ENCODE measurements around the gene RANBP3L. TPM values are rescaled to one million over a fixed set of nuclear protein-coding genes. Genes with fewer than 3 reads are reported as not detected.
A peak's percentile ranks its signal among the peaks of the same experiment; 100 is the strongest.
"Not testable (repeated sequence)": the region's sequence is repeated elsewhere in the genome, so short reads cannot be mapped to it uniquely, and the experiment has no call there.

Gene RANBP3L, protein sequence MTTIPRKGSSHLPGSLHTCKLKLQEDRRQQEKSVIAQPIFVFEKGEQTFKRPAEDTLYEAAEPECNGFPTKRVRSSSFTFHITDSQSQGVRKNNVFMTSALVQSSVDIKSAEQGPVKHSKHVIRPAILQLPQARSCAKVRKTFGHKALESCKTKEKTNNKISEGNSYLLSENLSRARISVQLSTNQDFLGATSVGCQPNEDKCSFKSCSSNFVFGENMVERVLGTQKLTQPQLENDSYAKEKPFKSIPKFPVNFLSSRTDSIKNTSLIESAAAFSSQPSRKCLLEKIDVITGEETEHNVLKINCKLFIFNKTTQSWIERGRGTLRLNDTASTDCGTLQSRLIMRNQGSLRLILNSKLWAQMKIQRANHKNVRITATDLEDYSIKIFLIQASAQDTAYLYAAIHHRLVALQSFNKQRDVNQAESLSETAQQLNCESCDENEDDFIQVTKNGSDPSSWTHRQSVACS
- polyA plus RNA-seq (ENCODE audit: insufficient read depth in 1 of 5, insufficient read length in 5 of 5, low replicate concordance in 1 of 5) = 1 to 10 TPM in 4 of 5 donors, under 1 TPM in 1; 0.73 to 2.8 (median 1.7) TPM
- long read RNA-seq, donor 1 = 0 reads
- long read RNA-seq, donor 2 = 0 reads
- long read RNA-seq, donor 3 = 0 reads
- long read RNA-seq, donor 4 = 0 reads
- long read RNA-seq, donor 5, partial matches to known transcripts = 0 of 1 reads
- long read RNA-seq, donor 5, other reads (novel, unspliced or antisense) = 0 of 1 reads
- long read RNA-seq, donor 6 = 0 reads
- long read RNA-seq, donor 7 = 0 reads
- long read RNA-seq, donor 8 = 0 reads

DNA sequence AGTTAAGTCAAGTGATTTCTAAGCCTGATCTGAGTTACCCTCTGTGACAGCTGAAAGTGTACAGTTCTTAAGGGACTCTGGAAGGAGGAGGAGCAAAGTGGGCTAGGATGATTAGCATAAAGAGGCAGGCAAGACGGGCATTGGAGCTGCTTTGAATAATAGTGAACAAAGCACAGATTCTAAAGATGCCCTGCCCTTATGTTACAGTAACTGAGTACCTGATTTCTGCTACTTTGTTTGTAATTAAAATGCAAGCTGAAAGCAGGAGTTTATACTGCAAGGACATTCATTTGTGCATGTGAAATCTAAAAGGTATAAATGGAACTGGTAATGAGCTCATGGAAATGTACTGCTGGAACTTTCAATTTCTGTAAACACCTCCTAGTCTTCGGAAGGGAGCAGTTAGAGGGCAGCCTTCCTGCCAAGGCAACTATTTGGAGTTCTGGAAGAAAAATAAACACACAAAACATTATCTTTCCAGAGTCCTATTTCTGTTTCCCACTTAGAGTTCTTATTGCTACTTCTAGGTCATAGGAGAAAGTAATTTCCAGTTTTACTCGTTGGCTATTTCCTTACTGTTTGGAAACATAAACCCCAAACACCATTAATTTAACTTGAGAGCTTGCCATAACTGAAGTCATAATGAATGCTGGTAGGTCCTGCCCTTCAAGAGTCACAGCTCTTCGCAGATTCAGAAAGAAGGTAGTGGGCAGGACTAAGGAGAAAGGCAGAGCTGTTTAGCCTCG, at the start of gene RANBP3L:
TSS of gene RANBP3L (minus strand) at position 45 of the 746 bp plus-strand sequence. CDS start 486 bp downstream, outside the sequence.
- peak; percentile 62 to 70 for DNase-seq

DNA sequence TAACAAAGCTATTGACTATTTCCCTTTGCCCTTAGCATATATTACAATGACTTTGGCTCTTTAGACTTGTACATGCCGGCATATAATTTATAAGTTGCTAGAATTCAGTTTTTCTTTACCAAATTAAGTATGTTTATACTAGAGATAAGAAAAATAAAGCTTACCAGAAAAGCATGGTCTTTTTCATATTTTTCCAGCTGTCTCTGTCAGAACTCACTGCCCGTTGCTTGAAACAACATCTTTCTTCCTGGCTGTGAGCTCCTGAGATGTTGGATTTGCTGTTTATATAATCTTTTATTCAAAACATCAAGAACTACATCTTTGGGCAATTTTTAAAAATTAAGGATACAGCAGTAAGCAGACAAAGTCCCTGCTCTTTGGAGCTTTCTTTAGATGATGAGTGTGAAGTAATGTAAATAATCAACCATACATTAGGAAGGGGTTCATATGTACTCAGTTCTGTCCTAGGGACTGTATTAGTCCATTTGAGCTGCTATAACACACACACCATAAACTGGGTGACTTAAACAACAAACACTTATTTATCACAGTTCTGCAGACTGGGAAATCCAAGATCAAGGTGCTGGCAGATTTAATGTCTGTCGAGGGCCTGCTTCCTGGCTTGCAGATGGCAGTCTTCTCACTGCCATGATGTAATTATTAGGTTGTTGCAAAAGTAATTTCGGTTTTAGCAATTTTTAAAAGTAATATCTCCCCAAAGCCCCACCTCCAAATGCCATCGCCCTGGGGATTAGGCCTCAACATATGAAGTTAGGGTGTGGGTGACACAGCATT, 45.4 kb upstream of the RANBP3L start:
- peak in 1 of 2 donors; percentile 18 for DNase-seq

DNA sequence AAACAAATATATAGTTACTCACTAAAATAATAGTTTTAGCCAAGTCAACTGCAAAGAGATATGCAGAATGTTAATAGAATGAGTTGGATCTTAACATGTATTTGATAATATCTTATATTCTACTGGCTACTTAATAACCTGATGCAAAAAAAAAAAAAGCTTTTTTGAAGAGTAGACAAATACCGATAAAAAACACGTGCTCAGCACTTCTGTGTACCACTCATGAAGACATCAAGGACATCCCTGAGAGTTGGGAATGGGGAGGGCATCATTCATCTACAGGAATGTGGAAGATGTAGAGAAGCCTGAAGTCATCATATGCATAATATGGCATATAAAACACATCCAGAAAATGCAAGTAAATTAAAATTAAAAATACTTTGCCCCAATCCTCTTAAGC, 43.2 kb upstream of the RANBP3L start:
- DNase-seq = no peak

- not testable (repeated sequence) for DNase-seq
Measured at GRCh38 chr5:36341720-36342119, 40.0 kb upstream of the RANBP3L start.

GRCh38 chr5:36337597-36337996, 35.9 kb upstream of the RANBP3L start:
- no peak for DNase-seq

DNA sequence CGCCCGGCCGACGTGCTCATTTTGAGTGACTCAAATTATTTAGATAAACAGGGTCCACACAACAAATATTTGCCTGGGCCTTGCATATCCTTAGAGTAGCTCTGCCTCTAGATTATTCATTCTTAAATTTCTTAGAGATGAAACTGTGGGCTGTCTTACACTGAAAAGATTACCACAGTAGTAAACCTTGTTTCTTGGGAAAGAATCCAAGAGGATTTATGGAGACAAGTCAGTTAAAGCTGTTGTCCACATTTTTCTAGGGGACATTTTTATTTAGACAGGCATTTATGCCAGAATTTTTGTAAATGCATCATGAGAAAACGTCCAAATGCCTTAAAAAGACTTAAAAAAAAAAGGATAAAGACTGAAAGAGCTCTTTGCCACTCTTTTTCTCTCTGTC, 32.6 kb upstream of the RANBP3L start:
- no peak for DNase-seq

DNA sequence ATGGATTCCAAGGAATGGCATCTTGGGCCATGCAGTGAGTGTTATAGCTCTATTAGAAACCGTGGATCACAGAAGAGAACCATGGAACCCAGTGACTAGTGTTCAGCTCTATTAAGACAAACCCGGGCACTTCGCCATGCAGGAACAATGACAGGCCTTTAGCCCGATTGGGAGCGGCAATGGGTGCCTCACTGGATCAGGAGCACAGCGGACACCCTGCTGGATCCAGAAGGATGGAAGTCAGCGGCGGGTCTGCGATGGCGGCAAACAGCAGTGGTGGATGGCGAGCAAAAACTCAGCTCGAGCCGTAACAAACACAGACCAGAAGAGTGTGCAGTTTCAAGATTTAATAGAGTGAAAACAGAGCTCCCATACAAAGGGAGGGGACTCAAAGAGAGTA, 31.0 kb upstream of the RANBP3L start:
- not testable (repeated sequence) for DNase-seq

DNA sequence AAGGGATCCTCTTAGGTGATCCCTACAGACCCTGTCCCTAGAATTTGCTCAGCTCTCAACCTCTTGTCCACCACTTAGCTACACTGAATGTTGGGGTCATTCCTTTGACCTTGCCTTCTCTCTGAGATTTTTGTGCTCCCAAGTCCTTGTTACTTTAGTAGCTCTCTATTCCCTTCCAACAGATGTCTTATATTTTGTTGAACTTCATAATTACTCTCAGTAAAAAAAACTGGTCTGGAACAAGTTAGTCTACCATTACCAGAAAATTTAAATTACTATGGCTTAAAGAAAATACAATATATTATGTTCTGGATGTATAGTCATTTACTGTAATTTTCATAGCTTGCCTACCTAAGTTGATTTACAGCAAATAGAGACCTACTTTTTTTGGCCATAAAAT, 23.5 kb upstream of the RANBP3L start:
- no peak for DNase-seq

DNA sequence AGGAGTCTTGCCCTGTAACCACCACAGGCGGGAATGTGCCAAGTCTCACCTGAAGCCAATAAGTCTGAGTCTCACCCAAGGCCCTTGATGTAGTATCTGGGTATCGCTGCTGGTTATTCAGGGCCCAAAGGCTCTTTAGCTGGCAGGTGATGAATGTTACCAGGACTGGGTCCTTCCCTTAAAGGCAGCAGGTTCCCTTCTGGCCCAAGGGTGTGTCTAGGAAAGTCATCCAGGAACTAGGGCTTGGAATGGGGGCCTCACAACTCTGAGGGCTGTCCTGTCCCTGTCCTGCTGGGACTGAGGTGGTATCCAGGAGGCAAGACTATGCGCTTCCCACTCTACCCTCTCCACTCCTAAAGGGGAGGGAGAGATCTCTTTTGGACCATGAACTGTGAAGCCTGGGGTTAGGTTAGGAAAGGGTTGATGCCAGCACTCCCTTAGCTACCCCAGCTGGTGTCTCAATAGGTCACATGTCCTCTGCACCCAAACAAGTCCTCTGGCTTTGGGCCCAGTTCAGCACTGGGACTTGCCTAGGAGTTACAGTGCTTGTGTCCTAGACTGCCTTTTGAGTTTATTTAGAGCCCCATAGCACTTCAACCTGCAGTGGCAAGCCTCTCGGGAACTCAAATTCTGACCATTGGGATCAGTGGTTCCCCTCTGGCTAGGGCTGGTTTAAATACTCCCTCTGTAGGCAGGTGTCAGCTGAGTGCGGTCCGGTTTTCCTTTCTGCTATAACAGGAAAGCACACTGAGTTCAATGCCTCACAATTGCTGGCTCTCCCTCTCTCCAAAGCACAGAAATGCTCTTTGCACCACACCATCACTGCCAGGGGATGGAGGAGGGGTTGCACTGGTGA, 22.5 kb upstream of the RANBP3L start:
- no peak for DNase-seq

DNA sequence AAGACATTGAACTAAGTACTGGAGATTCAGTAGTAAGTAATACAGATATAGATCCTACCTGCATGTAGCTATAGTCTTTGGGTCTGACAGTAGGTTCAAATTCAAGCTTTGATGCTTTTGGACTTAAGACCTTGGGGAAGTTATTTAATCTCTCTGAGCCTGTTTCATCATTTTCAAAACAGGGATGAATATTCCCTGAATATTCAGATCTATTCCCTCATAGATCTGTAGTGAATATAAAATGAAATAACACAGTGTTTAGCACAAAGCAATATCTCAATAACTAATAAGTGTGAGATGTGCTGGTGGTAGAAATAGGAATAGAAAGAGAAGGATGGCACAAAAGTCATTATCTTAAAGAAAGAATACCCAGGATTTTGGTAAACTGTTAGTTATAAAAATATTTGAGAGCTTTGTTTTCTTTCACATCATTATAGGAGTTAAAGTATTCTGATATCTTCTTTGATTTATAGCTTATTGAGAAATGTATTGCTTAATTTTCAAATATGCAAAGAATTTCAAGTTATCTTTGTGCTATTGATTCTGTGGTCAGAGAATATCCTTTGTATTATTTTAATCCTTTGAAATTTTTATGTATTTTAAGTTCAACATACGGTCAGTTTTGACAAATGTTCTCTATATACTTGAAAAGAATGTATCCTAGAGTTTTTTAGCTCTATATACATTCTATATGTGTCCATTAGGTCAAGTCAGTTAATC, 11.4 kb upstream of the RANBP3L start:
- DNase-seq = no peak

DNA sequence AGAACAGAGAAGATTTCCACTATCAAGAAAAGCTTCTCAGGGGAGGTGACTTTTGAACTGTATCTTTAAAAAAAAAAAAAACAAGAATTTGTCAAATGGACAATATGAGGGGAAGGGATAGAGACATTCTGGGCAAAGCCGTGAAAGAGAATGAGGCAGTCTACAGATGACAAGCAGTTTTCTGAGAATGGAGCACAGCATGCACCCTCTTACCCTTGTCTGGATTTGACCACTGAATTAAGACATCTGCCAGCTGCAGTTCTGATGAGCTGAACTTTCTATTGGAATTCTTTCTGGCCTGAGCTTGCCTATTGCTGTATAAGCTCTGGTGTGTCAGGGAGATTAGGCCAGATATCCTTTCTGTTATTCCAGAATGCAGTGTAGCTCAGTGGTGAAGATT, 10.3 kb upstream of the RANBP3L start:
- no peak for DNase-seq

- no peak for DNase-seq
Measured at GRCh38 chr5:36310138-36310537, 8.4 kb upstream of the RANBP3L start.

DNA sequence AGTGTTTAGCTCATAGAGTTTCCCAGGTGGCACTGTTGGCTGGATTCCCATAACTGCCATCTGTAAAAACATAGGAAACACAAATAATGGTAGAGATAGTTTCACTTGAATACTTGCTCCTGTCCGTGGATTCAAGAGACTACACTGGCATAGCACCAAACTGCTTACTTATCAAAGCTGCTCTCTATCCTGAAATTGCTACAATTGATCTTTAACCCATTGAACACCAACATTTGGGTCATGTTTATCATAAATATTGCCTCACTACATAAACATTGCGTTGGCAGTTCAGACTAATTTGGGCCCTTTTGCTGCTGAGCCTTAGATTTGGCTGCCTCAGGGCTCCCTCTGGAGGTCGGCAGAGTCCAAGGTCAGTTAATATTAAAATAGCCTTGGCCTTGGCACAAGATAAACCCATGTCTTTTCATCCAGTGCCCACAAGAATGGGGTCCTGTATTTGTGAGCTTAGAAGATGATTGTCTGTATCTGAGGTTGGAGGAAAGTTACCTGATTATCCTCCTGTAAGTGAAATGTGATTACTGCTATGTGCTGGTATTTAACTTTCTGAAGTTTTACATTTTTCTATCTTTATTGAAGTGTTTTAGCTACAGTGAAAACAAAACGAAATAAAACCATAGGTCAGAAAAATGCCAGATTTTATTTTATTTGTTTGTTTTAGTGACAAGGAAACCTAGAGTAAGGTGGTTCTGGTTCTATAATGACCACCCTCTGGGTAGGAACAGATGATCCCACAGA, 4.0 kb upstream of the RANBP3L start:
- peak; percentile 66 to 78 for DNase-seq

- no peak for DNase-seq
Measured at GRCh38 chr5:36304095-36304805, 2.5 kb upstream of the RANBP3L start.

GRCh38 chr5:36300927-36301540, 668 bp downstream of the RANBP3L start:
- no peak for DNase-seq

- no peak for DNase-seq
Measured at GRCh38 chr5:36300191-36300926, 1.3 kb downstream of the RANBP3L start.

DNA sequence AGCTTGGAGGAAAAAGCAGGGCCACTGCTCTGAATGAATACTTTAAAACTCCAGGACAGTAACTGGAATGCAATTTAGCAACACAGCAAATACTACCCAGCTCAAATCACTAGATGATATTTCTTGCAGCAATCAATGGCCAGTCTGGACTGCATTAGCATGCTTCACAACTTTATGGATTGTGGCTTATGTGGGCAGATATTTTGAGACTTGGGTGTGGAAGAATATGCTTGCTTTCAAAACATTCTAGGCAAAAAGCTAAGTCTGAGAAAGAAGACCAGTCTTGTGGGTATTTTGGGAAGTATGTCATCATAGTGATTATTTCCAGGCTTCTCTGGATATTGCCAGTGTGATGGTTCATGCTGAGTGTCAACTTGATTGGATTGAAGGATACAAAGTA, 3.1 kb downstream of the RANBP3L start:
- DNase-seq = no peak
